Stomach smooth muscle (tissue), 2 donors: ENCODE data around the gene HOXA4.

ENCODE experiments used
- H3K27ac ChIP-seq: one replicate; pipeline ENCODE4 v1.7.0; 2013; ENCODE audit warnings: mild to moderate bottlenecking, low read length, inconsistent platforms
- H3K27me3 ChIP-seq, 2 donors: one replicate each; pipeline ENCODE4 v1.7.0; 2013; ENCODE audit warnings: low read length in 2 of 2; ENCODE audit not compliant: insufficient read depth in 2 of 2, control insufficient read depth in 1 of 2
- H3K36me3 ChIP-seq, 2 donors: one replicate each; pipeline ENCODE4 v1.7.0; 2013; ENCODE audit warnings: low read length in 2 of 2; ENCODE audit not compliant: control insufficient read depth in 2 of 2, insufficient read depth in 2 of 2
- H3K4me1 ChIP-seq: one replicate; pipeline ENCODE4 v1.7.0; 2013; ENCODE audit warnings: low read length; ENCODE audit not compliant: control insufficient read depth, insufficient read depth
- H3K4me3 ChIP-seq, 2 donors: one replicate each; pipeline ENCODE4 v1.7.0; 2013; ENCODE audit warnings: low read length in 2 of 2
- H3K9ac ChIP-seq, 2 donors: one replicate each; pipeline ENCODE4 v1.7.0; 2013; ENCODE audit warnings: low read length in 2 of 2, mild to moderate bottlenecking in 1 of 2
- H3K9me3 ChIP-seq, 2 donors: one replicate each; pipeline ENCODE4 v1.7.0; 2013; ENCODE audit warnings: low read length in 2 of 2; ENCODE audit not compliant: control insufficient read depth in 2 of 2
- donor health status: healthy.
- donor health status: Pancreatic carcinoma.

Gene HOXA4

DNA sequence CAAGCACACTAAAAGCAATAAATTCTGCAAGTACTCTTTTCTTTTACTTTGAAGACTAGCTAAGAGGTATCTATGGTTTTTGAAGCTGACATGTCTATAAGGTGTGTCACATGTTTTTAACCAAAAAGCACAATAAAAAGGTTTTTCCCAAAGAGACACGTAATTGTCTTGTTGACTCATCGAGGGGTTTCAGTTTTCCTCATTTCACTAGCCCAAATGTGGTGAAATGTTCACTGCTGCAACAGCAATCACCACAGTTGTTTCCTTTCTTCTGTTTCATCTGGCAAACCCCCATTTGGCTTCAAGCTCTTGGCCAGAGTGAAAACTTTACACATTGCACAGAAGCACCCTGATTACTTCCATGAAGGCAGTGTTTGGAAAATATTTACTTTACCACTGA is 3.8 kb upstream of the HOXA4 start:
- Histone ChIP-seq H3K4me1 (peaks cover 55% of the 10 kb centered on the region), H3K27me3 (no peaks in the 10 kb centered on the region), H3K4me3 (peak overlapping the region; percentile 42 to 52)

GRCh38 chr7:27133409-27134231 is 3.1 kb upstream of the HOXA4 start:
- H3K4me3 ChIP-seq = peak overlapping the region; percentile 42 to 52
- H3K27ac ChIP-seq = peak overlapping the region; percentile 95
- H3K9me3 ChIP-seq = no peaks in the 10 kb centered on the region
- no peaks in the 10 kb centered on the region for H3K27me3 ChIP-seq
- peak overlapping the region; percentile 26 to 47 for H3K9ac ChIP-seq
- H3K36me3 ChIP-seq = no peaks in the 10 kb centered on the region
- H3K4me1 ChIP-seq = peaks cover 57% of the 10 kb centered on the region

More for the DNA sequence above, 3.8 kb upstream of the HOXA4 start:
- H3K27ac ChIP-seq = peak overlapping the region; percentile 95
- H3K9me3 ChIP-seq = no peaks in the 10 kb centered on the region
- no peaks in the 10 kb centered on the region for H3K36me3 ChIP-seq
- peak overlapping the region in 1 of 2 donors; percentile 26 for H3K9ac ChIP-seq

GRCh38 chr7:27132978-27133377 is 2.4 kb upstream of the HOXA4 start:
- H3K4me3 ChIP-seq = peak overlapping the region in 1 of 2 donors; percentile 52
- no peaks in the 10 kb centered on the region for H3K27me3 ChIP-seq
- no peaks in the 10 kb centered on the region for H3K9me3 ChIP-seq
- H3K4me1 ChIP-seq = peaks cover 61% of the 10 kb centered on the region
- peak overlapping the region in 1 of 2 donors; percentile 26 for H3K9ac ChIP-seq
- peak overlapping the region; percentile 95 for H3K27ac ChIP-seq
- no peaks in the 10 kb centered on the region for H3K36me3 ChIP-seq

DNA sequence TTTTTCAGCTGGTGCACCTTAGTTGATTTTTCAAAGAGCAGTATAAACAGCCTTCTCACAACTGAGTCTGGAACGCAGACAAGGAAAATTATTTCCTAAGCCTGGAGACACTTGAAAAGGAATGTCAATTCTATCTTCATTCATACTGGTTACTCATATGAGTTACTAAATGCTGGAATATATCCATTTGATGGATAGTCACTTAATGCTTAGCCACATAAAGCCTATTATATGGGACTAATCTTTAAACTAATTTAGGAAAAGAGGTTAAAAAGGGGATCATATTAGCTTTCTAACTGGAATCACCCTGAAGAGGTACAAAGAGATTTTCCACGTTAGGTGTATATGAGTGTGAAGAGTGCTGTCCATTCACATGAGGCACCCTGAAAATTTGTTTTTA is 1.7 kb upstream of the HOXA4 start:
- Histone ChIP-seq H3K27me3 (no peaks in the 10 kb centered on the region), H3K4me1 (peaks cover 67% of the 10 kb centered on the region), H3K9ac (peak overlapping the region in 1 of 2 donors; percentile 12), H3K4me3 (no peak overlapping the region), H3K36me3 (no peaks in the 10 kb centered on the region), H3K27ac (peak overlapping the region; percentile 98), H3K9me3 (no peaks in the 10 kb centered on the region)

DNA sequence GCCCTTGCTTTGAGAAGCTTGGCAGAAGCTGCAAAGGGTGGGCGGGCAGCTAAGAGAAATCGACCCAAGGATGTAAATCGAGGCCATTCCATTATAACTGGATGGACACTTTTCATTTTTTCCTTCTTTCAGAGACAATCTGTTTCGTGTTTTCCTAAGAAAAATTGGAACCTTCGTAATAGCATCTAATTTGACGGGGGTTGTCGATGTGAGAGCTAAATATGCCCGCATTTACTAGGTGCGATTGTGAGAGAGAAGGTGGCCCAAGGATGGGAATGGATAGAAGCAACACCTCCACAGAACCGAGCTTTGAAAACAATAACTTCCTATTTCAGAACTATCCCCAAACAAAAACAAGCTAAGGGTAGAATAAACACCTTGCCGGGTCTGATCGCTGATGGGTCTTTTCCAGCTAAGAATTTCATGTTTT is 848 bp upstream of the HOXA4 start:
- Histone ChIP-seq H3K9me3 (no peaks in the 10 kb centered on the region), H3K27me3 (no peaks in the 10 kb centered on the region), H3K27ac (peak overlapping the region; percentile 98), H3K4me1 (peaks cover 68% of the 10 kb centered on the region), H3K36me3 (no peaks in the 10 kb centered on the region), H3K9ac (peak overlapping the region; percentile 75 to 82), H3K4me3 (peak overlapping the region; percentile 62 to 93)

- Histone ChIP-seq H3K27me3 (no peaks in the 10 kb centered on the region), H3K4me1 (peaks cover 72% of the 10 kb centered on the region), H3K9me3 (no peaks in the 10 kb centered on the region), H3K27ac (peak overlapping the region; percentile 98), H3K9ac (peak overlapping the region; percentile 89 to 90), H3K4me3 (peak overlapping the region; percentile 88 to 93), H3K36me3 (no peaks in the 10 kb centered on the region)
Measured at GRCh38 chr7:27129729-27130539, 623 bp downstream of the HOXA4 start.

- H3K36me3 ChIP-seq = no peaks in the 10 kb centered on the region
- peaks cover 78% of the 10 kb centered on the region for H3K4me1 ChIP-seq
- H3K4me3 ChIP-seq = peak overlapping the region; percentile 88 to 93
- H3K27me3 ChIP-seq = no peaks in the 10 kb centered on the region
- no peaks in the 10 kb centered on the region for H3K9me3 ChIP-seq
- H3K9ac ChIP-seq = peak overlapping the region; percentile 89 to 90
- peak overlapping the region; percentile 98 for H3K27ac ChIP-seq
Measured at GRCh38 chr7:27128776-27129728, 1.5 kb downstream of the HOXA4 start.

DNA sequence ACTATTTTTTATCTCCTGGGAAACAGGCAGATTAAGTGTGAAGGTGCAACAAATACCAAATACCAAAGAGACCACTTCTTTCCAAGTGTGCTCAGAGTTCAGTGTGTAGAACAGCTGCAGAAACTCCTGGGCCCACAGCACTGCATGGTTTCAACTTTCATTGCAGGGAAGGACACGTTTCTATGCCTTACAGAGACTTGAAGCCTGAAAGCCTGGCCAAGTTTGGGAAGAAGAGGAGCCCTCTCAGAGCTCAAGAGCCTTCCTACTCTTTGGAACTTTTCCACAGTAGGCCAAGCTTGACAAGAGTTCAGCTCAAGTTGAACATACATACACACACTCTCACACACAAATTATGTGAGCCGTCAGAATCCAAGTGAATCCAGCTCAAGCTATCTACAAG is 2.5 kb downstream of the HOXA4 start:
- H3K9me3 ChIP-seq = no peaks in the 10 kb centered on the region
- H3K36me3 ChIP-seq = no peaks in the 10 kb centered on the region
- no peaks in the 10 kb centered on the region for H3K27me3 ChIP-seq
- peak overlapping the region; percentile 29 to 89 for H3K9ac ChIP-seq
- peaks cover 78% of the 10 kb centered on the region for H3K4me1 ChIP-seq
- H3K4me3 ChIP-seq = peak overlapping the region; percentile 34 to 93
- peak overlapping the region; percentile 98 for H3K27ac ChIP-seq

- H3K27me3 ChIP-seq = no peaks in the 10 kb centered on the region
- peak overlapping the region; percentile 29 to 89 for H3K9ac ChIP-seq
Measured at GRCh38 chr7:27126596-27127327, 3.8 kb downstream of the HOXA4 start.

More at GRCh38 chr7:27126596-27127327, 3.8 kb downstream of the HOXA4 start:
- Histone ChIP-seq H3K9me3 (no peaks in the 10 kb centered on the region), H3K4me1 (peaks cover 73% of the 10 kb centered on the region), H3K36me3 (no peaks in the 10 kb centered on the region), H3K27ac (peak overlapping the region; percentile 98), H3K4me3 (peak overlapping the region; percentile 34 to 93)
